OCI-LY1 (cell line): ENCODE measurements around the gene NR6A1.
A peak's percentile ranks its signal among the peaks of the same experiment; 100 is the strongest.
"Not testable (repeated sequence)": the region's sequence is repeated elsewhere in the genome, so short reads cannot be mapped to it uniquely, and the experiment has no call there.

Experiments used
- H2AFZ ChIP-seq: fragments of 200-600 bp; sonication (generic), shearing (Covaris generic); 2 replicates; pipeline ENCODE4 v1.6.0; 2014; ENCODE audit warnings: antibody characterized with exemption, mild to moderate bottlenecking, low read length
- H3F3A ChIP-seq: fragments of 200-600 bp; sonication (generic), shearing (Covaris generic); 2 replicates; pipeline ENCODE4 v1.6.0; 2014; ENCODE audit warnings: mild to moderate bottlenecking, antibody characterized with exemption, low read length, moderate library complexity; ENCODE audit not compliant: insufficient read depth
- H3K27ac ChIP-seq: fragments of 200-600 bp; sonication (generic); 2 replicates; pipeline ENCODE4 v1.5.1; 2014; ENCODE audit warnings: low read length, mixed run types, mild to moderate bottlenecking, low read depth; ENCODE audit not compliant: poor library complexity, severe bottlenecking
- H3K27me3 ChIP-seq: fragments of 200-600 bp; sonication (generic); 2 replicates; pipeline ENCODE4 v1.6.0; 2014; ENCODE audit warnings: antibody characterized with exemption, mild to moderate bottlenecking, low read length, moderate library complexity; ENCODE audit not compliant: insufficient read depth
- H3K36me3 ChIP-seq: fragments of 200-600 bp; sonication (generic); 2 replicates; pipeline ENCODE4 v1.6.1; 2014; ENCODE audit warnings: mild to moderate bottlenecking, antibody characterized with exemption, low read length, moderate library complexity, mixed read lengths; ENCODE audit not compliant: insufficient read depth
- H3K4me1 ChIP-seq: fragments of 200-600 bp; sonication (generic); 2 replicates; pipeline ENCODE4 v1.5.1; 2014; ENCODE audit warnings: mild to moderate bottlenecking, low read length, moderate library complexity; ENCODE audit not compliant: insufficient read depth, severe bottlenecking
- H3K4me2 ChIP-seq: fragments of 200-600 bp; sonication (generic), shearing (Covaris generic); 2 replicates; pipeline ENCODE4 v1.6.1; 2014; ENCODE audit warnings: low read length
- H3K4me3 ChIP-seq: fragments of 200-600 bp; sonication (generic); 2 replicates; pipeline ENCODE4 v1.5.1; 2014; ENCODE audit warnings: low read length, low read depth, mild to moderate bottlenecking, mixed read lengths; ENCODE audit not compliant: poor library complexity, severe bottlenecking
- H3K79me2 ChIP-seq: fragments of 200-600 bp; shearing (Covaris generic); 2 replicates; pipeline ENCODE4 v1.6.1; 2016; ENCODE audit warnings: mixed run types, low read length, mixed read lengths; ENCODE audit not compliant: insufficient read depth
- H3K9ac ChIP-seq: fragments of 200-600 bp; sonication (generic), shearing (Covaris generic); 2 replicates; pipeline ENCODE4 v1.6.1; 2014; ENCODE audit warnings: mild to moderate bottlenecking, low read length, mixed read lengths
- H3K9me2 ChIP-seq: fragments of 200-600 bp; sonication (generic), shearing (Covaris generic); 2 replicates; pipeline ENCODE4 v1.6.1; 2014; ENCODE audit warnings: low read depth, mild to moderate bottlenecking, low read length, mixed read lengths
- H3K9me3 ChIP-seq: fragments of 200-600 bp; shearing (Covaris generic); 2 replicates; pipeline ENCODE4 v1.6.1; 2014; ENCODE audit warnings: low read length, mixed read lengths
- H4K20me1 ChIP-seq: fragments of 200-600 bp; sonication (generic), shearing (Covaris generic); 2 replicates; pipeline ENCODE4 v1.6.0; 2016; ENCODE audit warnings: mild to moderate bottlenecking, low read length; ENCODE audit not compliant: insufficient read depth
- CTCF ChIP-seq: fragments of 200-600 bp; sonication (generic), shearing (Covaris generic); IDR thresholded peaks from 2 replicates; pipeline ENCODE4 v1.5.1; 2017; ENCODE audit warnings: mild to moderate bottlenecking, antibody characterized with exemption, low read length, moderate library complexity, mixed read lengths
- EZH2 ChIP-seq: fragments of 200-600 bp; sonication (generic), shearing (Covaris generic); IDR thresholded peaks from 2 replicates; pipeline ENCODE4 v1.8.0; 2017; ENCODE audit warnings: borderline replicate concordance, mixed run types, mild to moderate bottlenecking, antibody characterized with exemption, low read length, moderate library complexity, mixed read lengths

Gene NR6A1

GRCh38 chr9:124735121-124735520 is 36.0 kb downstream of the NR6A1 start:
- peak overlapping the region; percentile 74; the same call in 1 of the 2 replicates for H3K4me2 ChIP-seq
- H3K9ac ChIP-seq = no peak overlapping the region; the same call in 1 of the 2 replicates
- peaks cover 32% of the 10 kb centered on the region for H3K4me1 ChIP-seq
- H3K27me3 ChIP-seq = no peaks in the 10 kb centered on the region
- no peak overlapping the region for H3K4me3 ChIP-seq
- peaks cover 13% of the 10 kb centered on the region; the same call in 1 of the 2 replicates for H3K36me3 ChIP-seq
- no peaks in the 10 kb centered on the region for H4K20me1 ChIP-seq
- H3K27ac ChIP-seq = peak overlapping the region; percentile 89
- peaks cover 5% of the 10 kb centered on the region; the same call in 1 of the 2 replicates for H3K9me3 ChIP-seq
- no peaks in the 10 kb centered on the region for H3F3A ChIP-seq
- TF ChIP-seq CTCF = no peak
- TF ChIP-seq EZH2 = no peak
- no peaks in the 10 kb centered on the region for H3K79me2 ChIP-seq
- no peaks in the 10 kb centered on the region for H3K9me2 ChIP-seq
- H2AFZ ChIP-seq = no peak overlapping the region

DNA sequence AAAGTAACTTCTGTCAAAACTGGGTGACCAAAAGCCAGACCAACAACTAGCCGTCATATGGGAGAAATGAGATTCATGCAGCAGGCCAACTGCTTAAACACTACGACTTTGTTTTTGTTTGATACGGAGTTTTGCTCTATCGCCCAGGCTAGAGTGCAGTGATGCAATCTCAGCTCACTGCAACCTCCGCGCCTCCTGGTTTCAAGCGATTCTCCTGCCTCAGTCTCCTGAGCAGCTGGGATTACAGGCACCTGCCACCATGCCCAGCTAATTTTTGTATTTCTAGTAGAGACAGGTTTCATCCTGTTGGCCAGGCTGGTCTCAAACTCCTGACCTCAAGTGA is 36.4 kb downstream of the NR6A1 start:
- Histone ChIP-seq H3K27ac (peak overlapping the region; percentile 89), H3K9ac (peak overlapping the region; percentile 42; the same call in 1 of the 2 replicates), H3K4me2 (peak overlapping the region; percentile 74), H3K4me3 (peak overlapping the region; percentile 33), H3K4me1 (peaks cover 32% of the 10 kb centered on the region), H3K36me3 (peaks cover 13% of the 10 kb centered on the region; the same call in 1 of the 2 replicates)
- H3K9me3 ChIP-seq, H3F3A ChIP-seq, H3K79me2 ChIP-seq, H3K27me3 ChIP-seq, H3K9me2 ChIP-seq, H2AFZ ChIP-seq, H4K20me1 ChIP-seq: not testable (repeated sequence)

DNA sequence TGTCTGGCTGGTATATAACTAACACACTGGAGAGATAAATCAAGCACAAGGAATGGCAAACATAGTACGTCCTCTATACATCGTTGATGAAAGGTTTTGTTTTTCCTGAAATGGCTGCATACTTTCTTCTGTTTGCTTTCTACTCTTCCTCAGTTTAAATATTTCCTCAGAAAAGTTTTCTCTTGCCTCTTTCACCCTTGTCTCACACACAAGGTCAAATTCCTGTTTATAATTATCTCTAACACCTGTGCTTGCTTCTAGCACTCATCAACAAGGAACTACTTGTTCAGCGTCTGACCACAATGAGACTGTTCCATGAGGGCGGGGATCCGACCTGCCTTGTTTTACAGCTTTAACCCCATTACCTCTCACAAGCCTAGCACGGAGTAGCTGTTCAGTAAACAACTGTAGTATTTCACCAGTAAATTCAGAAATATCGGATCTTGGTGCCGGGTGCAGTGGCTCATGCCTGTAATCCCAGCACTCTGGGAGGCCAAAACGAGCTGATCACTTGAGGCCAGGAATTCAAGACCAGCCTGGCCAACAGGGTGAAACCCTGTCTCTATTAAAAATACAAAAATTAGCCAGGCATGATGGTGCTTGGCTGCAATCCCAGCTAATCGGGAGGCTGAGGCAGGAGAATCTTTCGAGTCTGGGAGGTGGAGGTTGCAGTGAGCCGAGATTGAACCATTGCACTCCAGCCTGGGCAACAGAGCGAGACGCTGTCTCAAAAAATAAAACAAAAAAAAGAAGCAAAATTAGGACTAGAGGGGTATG is 37.0 kb downstream of the NR6A1 start:
- Histone ChIP-seq H3K9me2 (no peaks in the 10 kb centered on the region), H3K4me3 (peak overlapping the region; percentile 33), H3K9me3 (peaks cover 5% of the 10 kb centered on the region; the same call in 1 of the 2 replicates), H3K27me3 (no peaks in the 10 kb centered on the region), H3K27ac (peak overlapping the region; percentile 89), H3K4me1 (peaks cover 32% of the 10 kb centered on the region), H3K79me2 (no peaks in the 10 kb centered on the region), H2AFZ (peak overlapping the region; percentile 15; the same call in 1 of the 2 replicates), H3K9ac (peak overlapping the region; percentile 42; the same call in 1 of the 2 replicates), H3K36me3 (peaks cover 13% of the 10 kb centered on the region; the same call in 1 of the 2 replicates), H3K4me2 (peak overlapping the region; percentile 74), H3F3A (no peaks in the 10 kb centered on the region), H4K20me1 (no peaks in the 10 kb centered on the region)
- TF ChIP-seq EZH2 (no peak), CTCF (no peak)
